ENCODE results near the gene KLK11.

KLK11 gene

GRCh38 chr19:50978772-50979390, 47.5 kb downstream of the KLK11 start:
- in situ Hi-C loops (cut with MboI; ENCODE audit: low pct_unique_long_range_greater_than_20kb, low sequenced_read_pairs, unreplicated experiment): no loop called here
- no peak for TF ChIP-seq CTCF (IDR thresholded peaks at IDR 0.05; ENCODE audit: extremely low read depth, insufficient read depth, missing control alignments)
- no peak for DNase-seq (ENCODE audit: low spot score)

GRCh38 chr19:50977626-50978025, 48.8 kb downstream of the KLK11 start:
- no peak for DNase-seq (ENCODE audit: low spot score)
- in situ Hi-C loops (cut with MboI; ENCODE audit: low pct_unique_long_range_greater_than_20kb, low sequenced_read_pairs, unreplicated experiment): no loop called here
- no peak for TF ChIP-seq CTCF (IDR thresholded peaks at IDR 0.05; ENCODE audit: extremely low read depth, insufficient read depth, missing control alignments)

GRCh38 chr19:50975766-50976165, 50.6 kb downstream of the KLK11 start:
- in situ Hi-C loops (cut with MboI; ENCODE audit: low pct_unique_long_range_greater_than_20kb, low sequenced_read_pairs, unreplicated experiment): no loop called here
- no peak for DNase-seq (ENCODE audit: low spot score)
- no peak for TF ChIP-seq CTCF (IDR thresholded peaks at IDR 0.05; ENCODE audit: extremely low read depth, insufficient read depth, missing control alignments)

- in situ Hi-C loops (cut with MboI; ENCODE audit: low pct_unique_long_range_greater_than_20kb, low sequenced_read_pairs, unreplicated experiment): no loop called here
- TF ChIP-seq CTCF (IDR thresholded peaks at IDR 0.05; ENCODE audit: extremely low read depth, insufficient read depth, missing control alignments): no peak
- DNase-seq (ENCODE audit: low spot score): no peak
Observed at GRCh38 chr19:50974702-50975556, 51.5 kb downstream of the KLK11 start.

- no peak for TF ChIP-seq CTCF (IDR thresholded peaks at IDR 0.05; ENCODE audit: extremely low read depth, insufficient read depth, missing control alignments)
- in situ Hi-C loops (cut with MboI; ENCODE audit: low pct_unique_long_range_greater_than_20kb, low sequenced_read_pairs, unreplicated experiment): no loop called here
- DNase-seq (ENCODE audit: low spot score): no peak
Observed at GRCh38 chr19:50972795-50973376, 53.5 kb downstream of the KLK11 start.

Measured in GM13977 (cell line).